ENCODE results near the gene CANT1. TPM values are rescaled to one million over a fixed set of nuclear protein-coding genes. Genes with fewer than 3 reads are reported as not detected.

Gene CANT1
- total and polyA plus RNA-seq, 2 of the 13 experiments (the other 11 are each of a cell fraction or from before 2014, with no cell fraction given) = 34.1 to 42.1 TPM

- TF ChIP-seq ARNT2 (CRISPR knock-in tag; IDR thresholded peaks at IDR 0.05; ENCODE audit: low read depth) (no peak), PHF21A (CRISPR knock-in tag; IDR thresholded peaks at IDR 0.05) (no peak), NKX3-1 (CRISPR knock-in tag; IDR thresholded peaks at IDR 0.05) (no peak), POLR2AphosphoS5 (IDR thresholded peaks at IDR 0.05; ENCODE audit: low read depth, low read length) (no peak), RBAK (CRISPR knock-in tag; IDR thresholded peaks at IDR 0.05) (no peak), ETS1 (CRISPR knock-in tag; IDR thresholded peaks at IDR 0.05) (no peak), ZNF720 (CRISPR knock-in tag; IDR thresholded peaks at IDR 0.05) (no peak), ELK4 (CRISPR knock-in tag; IDR thresholded peaks at IDR 0.05; ENCODE audit: borderline replicate concordance) (no peak), PATZ1 (CRISPR knock-in tag; IDR thresholded peaks at IDR 0.05) (no peak), KAT2B (IDR thresholded peaks at IDR 0.05; ENCODE audit: borderline replicate concordance, low read depth, low read length) (no peak), ZKSCAN1 (IDR thresholded peaks at IDR 0.05; ENCODE audit: low read length) (no peak), HES4 (CRISPR knock-in tag; IDR thresholded peaks at IDR 0.05; ENCODE audit: borderline replicate concordance) (no peak), PRDM10 (CRISPR knock-in tag; IDR thresholded peaks at IDR 0.05; ENCODE audit: low read depth) (peak; percentile 36; the same call in 1 of the 2 replicates), ATF1 (CRISPR knock-in tag; IDR thresholded peaks at IDR 0.05) (no peak), ZNF317 (CRISPR knock-in tag; IDR thresholded peaks at IDR 0.05) (peak; percentile 56; the same call in 1 of the 2 replicates), ARHGAP35 (CRISPR knock-in tag; IDR thresholded peaks at IDR 0.05; ENCODE audit: borderline replicate concordance) (no peak), ZNF652 (CRISPR knock-in tag; IDR thresholded peaks at IDR 0.05; ENCODE audit: borderline replicate concordance, low read depth) (no peak), EZH2 (conservative IDR thresholded peaks at IDR 0.05; ENCODE audit: low read depth, low read length) (no peak), ZUFSP (CRISPR knock-in tag; IDR thresholded peaks at IDR 0.05; ENCODE audit: borderline replicate concordance) (no peak), MIXL1 (CRISPR knock-in tag; IDR thresholded peaks at IDR 0.05) (no peak)
Observed at GRCh38 chr17:79019632-79020584, 10.3 kb upstream of the CANT1 start (continued).
